Fibroblast of upper back skin (primary cell): ENCODE data around the gene HP.
"Not testable (repeated sequence)": the region's sequence is repeated elsewhere in the genome, so short reads cannot be mapped to it uniquely, and the experiment has no call there.

Experiments used
- DNase-seq: peaks from one replicate; pipeline ENCODE4 v3.0.0-alpha.2; 2013

The HP gene

DNA sequence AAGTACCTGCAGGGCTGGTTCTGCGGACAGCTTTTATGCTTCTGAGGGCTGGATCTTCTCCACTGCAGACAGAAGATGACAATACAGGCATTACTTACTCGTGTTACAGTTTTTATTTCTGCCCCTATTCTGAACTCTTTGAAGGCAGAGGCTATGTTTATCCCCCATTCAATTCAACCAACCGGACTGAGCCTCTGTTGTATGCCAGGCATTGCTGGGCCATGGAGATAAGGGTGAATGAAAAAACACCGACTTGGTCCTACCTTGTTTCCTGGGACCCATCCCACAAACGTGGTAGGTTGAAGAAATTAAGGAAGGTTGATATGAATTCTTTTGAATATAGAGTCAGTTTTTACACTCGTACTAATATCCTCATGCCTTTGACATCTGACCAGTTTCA is 10.0 kb upstream of the HP start:
- DNase-seq, result no peak

DNA sequence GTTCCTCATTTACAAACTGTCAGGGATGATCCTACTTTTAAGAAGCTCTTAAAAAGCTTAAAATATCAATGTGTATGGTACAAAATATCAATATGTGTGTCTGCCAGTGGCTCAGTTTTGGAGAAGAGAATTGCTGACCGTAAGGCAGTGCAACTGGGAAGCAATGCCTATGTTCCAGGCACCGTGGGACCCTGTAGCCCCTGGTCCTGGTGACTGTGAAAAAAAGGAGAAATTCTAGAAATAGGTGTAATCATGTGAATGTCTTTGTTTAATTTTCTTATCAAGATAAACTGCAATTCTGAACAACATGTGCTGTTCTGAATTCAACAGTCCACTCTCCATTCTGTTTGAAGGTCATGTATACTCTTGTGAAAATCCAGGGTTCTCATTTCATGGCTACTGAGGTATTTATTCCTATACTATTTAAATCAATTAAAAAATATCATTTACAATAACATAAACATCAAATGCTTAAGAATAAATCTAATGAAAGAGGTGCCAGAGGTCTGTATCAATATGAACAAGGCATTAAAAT is 9.4 kb upstream of the HP start:
- no peak for DNase-seq

DNA sequence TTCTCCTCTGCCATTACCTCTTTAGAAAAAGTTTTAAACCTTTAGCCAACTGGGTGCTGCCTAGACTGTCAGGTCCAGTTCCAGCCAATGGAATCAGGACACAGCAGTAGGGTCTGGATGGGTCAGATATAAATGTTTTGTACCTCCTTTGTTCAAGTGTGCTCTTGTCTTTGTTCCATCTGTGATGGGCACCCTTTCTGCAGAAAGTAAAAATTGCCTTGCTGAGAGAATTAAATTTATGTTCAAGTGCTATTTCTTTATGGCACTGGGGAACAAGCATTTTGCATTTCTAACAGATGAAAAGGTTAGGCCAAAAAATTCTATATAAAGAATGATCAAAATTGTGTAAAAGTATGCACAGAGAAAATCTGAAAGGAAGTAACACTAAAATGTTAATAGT is 5.2 kb upstream of the HP start:
- DNase-seq, result no peak

DNA sequence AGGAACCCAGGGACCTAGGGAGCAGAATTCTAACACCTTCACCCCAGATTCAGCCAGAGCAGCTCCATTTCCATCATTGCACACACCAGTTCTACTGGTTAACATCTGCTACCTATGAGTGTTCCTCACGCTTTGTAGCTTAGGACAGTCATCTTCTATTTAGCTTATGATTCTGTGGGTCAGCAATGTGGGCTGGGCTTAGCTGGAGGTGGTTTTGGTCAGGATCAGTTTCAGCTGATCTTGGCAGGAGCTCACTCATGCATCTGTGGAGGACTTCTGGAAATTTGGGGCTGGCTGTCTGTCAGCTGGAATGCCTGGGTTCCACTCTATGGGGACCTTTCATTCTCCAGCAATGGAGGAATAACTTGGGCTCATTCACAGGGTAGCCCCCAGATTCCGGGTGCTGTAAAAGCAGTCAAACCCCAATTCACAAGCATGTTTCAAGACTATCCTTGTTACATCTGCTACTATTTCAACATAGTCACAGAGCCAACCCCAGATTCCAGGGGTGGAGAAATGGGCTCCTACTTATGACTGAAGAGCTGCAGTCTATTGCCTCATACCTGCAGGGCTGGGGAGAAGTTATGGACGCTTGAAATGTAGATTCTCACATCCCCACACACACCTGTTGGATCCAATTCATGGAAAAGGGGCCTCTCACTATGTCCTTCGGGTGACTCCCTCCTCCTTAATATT is 3.4 kb upstream of the HP start:
- DNase-seq, result no peak

DNA sequence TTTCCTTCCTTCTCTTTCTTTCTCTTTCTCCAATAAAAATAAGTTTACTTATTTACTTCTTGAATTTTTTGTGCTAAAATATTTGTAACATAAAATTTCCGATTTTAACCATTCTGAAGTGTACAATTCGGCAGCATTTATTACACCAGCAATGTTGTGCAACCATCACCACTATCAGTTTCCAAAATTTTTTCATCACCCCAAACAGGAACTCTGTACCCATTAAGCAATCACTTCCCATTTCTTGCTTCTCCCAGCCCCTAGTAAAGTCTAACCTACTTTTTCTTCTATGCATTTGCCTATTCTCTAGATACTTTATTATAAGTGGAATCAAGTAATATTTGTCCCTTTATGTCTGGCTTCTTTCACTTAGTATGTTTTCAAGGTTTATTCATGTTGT is 2.5 kb upstream of the HP start:
- DNase-seq, result no peak

DNA sequence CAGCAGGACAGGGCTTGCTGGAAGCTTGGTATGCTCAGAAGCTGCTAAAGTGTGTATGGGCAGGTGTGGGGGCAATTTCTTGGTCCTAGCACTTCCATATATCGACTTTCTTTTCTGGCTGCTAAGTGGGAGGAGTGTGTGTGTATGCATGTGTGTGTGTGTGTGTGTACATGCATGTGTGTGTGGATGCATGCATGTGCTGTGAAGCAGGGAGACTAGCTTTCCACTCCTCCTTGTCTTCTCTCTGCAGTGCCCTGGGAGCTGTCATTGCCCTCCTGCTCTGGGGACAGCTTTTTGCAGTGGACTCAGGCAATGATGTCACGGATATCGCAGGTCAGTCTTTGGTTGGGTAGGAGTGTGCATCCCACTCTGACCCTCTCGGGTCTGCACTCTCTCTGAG is 1.6 kb downstream of the HP start:
- DNase-seq, result no peak

DNA sequence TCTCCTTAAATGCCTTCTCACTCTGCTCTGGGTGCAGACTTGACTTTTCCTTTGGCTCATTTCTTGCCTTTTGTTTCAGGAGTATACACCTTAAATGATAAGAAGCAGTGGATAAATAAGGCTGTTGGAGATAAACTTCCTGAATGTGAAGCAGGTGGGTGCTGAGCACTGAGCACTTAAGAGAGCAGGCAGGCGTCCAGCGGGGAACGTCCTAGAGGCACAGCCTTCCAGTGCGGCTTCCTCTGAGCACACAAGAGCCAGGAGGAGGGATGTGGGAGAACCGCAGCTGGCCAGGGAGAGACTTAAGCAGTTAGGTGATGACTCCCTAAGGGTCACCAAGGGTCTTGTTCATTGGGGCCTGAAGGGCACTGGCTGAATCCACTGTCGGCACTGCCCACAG is 3.0 kb downstream of the HP start:
- DNase-seq, result not testable (repeated sequence)

DNA sequence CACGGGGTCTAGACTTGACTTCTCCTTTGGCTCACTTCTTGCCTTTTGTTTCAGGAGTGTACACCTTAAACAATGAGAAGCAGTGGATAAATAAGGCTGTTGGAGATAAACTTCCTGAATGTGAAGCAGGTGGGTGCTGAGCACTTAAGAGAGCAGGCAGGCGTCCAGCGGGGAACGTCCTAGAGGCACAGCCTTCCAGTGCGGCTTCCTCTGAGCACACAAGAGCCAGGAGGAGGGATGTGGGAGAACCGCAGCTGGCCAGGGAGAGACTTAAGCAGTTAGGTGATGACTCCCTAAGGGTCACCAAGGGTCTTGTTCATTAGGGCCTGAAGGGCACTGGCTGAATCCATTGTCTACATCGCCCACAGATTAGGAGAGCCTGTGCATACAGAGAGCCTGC is 4.8 kb downstream of the HP start:
- DNase-seq, result not testable (repeated sequence)

DNA sequence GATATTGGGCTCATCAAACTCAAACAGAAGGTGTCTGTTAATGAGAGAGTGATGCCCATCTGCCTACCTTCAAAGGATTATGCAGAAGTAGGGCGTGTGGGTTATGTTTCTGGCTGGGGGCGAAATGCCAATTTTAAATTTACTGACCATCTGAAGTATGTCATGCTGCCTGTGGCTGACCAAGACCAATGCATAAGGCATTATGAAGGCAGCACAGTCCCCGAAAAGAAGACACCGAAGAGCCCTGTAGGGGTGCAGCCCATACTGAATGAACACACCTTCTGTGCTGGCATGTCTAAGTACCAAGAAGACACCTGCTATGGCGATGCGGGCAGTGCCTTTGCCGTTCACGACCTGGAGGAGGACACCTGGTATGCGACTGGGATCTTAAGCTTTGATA is 6.1 kb downstream of the HP start:
- DNase-seq, result no peak

DNA sequence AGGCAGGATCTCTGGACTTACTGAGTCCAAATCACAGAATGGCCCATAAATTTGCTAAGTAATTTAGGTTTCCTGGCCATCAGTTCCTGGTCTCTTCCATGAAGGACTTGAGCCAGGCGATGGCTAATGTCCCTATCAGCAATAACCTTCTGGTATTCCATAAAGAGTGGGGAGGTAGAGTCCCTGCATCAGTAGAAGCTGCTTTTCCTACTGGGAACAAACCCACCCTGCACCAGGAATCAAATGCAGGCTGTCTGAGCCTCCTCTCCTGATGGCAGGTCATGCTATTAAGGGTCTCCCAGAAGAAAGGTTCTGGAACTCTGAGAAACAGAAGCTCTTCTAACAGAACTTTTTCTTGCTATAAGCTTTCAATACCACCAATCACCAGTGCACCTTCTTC is 7.3 kb downstream of the HP start:
- DNase-seq, result no peak

DNA sequence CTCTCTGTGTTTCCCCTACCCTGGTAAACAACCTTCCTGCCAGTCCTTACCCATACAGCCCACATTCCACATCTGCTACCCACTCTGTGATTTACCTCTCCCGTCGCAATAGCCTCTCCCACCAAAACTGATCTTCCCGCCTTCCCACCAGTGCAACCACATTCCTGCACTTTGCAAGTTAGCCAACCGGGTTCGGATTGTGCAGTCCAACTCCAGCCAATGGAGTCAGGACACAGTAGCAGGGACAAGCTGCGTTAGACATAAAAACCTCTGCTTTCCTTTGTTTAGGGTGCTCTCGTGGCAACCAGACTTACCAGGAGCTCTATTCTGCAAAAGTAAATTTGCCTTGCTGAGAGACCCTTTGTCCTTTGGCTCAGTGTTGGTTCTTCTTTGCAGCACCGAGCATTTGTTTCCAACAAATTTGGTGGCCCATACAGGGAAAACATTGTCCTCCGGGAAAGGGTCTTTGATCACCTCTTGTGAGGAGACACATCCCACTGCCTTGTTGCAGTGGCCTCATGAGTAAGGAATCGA is 10.1 kb downstream of the HP start:
- no peak for DNase-seq

DNA sequence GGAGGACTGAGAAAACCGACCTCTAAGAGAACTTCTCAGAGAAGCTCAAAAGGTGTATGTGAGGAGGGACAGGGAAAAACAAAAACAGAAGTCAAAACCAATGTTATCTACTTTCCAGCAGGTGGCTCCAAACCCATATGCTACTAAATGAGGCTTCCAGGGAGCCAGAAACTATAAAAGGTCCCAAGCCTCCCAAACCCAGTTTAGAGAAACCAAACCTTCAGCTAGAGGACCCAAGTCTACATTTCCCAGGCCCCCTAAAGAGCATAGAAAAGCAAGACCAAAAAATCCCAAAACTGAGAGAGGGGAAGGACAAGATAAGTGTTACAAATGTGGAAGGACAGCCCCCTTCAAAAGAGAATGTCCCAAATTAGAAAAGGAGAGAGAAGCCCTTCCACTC is 12.4 kb downstream of the HP start:
- DNase-seq, result peak; percentile 34

DNA sequence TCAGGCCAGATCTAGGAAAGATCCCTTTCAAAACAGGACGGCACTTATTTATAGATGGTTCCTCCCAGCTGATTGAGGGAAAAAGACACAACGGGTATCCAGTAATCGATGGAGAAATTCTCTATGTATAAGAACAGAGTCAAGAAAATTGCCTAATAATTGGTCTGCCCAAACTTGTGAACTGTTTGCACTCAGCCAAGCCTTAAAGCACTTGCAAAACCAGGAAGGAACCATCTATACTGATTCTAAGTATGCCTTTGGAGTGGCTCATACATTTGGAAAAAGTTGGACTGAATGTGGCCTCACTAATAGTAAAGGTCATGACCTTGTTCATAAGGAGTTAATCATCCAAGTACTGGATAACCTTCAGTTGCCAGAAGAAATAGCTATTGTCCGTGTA is 14.6 kb downstream of the HP start:
- no peak for DNase-seq

DNA sequence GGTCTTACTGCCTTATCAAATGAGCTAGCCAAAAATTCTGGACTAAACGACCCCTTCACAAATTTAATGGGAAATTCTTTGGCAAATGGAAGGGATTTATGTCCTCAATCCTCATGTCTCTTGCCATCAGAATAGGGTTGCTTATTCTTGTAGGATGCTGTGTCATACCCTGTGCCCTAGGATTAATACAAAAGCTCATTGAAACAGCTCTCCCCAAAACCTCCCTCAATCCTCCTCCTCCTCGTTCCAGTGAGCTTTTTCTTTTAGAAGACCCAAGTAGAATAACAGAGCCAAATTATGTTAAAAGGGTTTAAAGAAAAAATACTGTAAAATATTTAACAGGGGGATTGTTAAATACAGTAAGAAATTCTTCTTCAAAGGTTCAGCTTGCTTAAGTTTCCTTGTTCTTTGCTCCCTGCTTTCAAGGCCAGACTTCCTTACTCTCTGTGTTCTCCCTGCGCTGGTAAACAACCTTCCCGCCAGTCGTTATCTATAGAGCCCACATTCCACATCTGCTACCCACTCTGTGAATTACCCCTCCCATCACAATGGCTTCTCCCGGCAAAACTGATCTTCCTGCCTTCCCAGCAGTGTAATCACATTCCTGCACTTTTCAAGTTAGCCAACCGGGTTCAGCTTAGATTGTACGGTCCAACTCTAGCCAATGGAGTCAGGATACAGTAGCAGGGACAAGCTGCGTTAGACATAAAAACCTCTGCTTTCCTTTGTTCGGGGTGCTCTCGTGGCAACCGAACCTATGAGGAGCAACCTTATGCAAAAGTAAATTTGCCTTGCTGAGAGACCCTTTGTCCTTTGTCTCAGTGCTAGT is 18.4 kb downstream of the HP start:
- DNase-seq, result peak; percentile 7

DNA sequence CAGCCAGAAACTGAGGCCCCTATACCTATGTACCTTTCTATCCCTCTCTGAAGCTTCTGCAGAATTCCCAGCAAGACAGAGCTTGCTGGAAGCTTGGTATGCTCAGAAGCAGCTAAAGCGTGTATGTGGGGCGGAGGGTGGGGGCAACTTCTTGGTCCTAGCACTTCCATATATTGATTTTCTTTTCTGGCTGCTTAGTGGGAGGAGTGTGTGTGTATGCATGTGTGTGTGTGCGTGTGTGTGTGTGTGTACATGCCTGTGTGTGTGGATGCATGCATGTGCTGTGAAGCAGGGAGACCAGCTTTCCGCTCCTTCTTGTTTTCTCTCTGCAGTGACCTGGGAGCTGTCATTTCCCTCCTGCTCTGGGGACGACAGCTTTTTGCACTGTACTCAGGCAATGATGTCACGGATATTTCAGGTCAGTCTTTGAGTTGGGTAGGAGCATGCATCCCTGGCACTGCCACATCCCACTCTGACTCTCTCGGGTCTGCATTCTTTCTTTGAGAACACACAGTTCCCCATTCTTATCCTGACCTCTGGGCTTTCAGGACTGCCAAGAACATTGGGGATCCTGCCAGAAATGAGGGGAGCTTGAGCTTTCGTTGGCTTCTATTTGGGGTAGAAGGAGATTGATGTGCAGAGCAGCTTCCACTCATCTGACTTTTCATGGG is 19.4 kb downstream of the HP start:
- DNase-seq, result no peak

DNA sequence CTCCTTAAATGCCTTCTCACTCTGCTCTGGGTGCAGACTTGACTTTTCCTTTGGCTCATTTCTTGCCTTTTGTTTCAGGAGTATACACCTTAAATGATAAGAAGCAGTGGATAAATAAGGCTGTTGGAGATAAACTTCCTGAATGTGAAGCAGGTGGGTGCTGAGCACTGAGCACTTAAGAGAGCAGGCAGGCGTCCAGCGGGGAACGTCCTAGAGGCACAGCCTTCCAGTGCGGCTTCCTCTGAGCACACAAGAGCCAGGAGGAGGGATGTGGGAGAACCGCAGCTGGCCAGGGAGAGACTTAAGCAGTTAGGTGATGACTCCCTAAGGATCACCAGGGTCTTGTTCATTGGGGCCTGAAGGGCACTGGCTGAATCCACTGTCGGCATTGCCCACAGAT is 20.8 kb downstream of the HP start:
- DNase-seq, result not testable (repeated sequence)

DNA sequence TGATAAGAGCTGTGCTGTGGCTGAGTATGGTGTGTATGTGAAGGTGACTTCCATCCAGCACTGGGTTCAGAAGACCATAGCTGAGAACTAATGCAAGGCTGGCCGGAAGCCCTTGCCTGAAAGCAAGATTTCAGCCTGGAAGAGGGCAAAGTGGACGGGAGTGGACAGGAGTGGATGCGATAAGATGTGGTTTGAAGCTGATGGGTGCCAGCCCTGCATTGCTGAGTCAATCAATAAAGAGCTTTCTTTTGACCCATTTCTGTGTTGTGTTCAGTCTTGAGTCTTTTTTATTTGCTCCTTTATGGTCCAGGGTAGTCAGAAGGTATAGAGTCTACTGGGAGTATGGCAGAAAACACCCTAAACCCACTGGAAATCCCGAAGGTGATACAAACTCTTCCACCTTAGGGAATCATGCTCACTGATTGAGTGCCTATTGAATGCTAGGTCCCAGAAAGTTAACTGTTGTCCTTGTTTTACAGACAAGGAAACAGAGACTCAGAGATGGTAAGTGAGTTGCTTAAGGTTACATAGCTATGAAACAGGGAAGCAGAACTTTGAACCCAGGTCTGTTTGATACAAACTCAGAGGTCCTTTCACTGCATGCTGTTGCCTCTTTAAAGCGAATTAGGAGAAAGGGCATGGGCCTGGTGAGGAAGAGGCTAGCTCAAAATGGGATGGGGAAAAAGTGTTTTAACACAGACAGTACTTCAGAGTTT is 22.8 kb downstream of the HP start:
- not testable (repeated sequence) for DNase-seq

DNA sequence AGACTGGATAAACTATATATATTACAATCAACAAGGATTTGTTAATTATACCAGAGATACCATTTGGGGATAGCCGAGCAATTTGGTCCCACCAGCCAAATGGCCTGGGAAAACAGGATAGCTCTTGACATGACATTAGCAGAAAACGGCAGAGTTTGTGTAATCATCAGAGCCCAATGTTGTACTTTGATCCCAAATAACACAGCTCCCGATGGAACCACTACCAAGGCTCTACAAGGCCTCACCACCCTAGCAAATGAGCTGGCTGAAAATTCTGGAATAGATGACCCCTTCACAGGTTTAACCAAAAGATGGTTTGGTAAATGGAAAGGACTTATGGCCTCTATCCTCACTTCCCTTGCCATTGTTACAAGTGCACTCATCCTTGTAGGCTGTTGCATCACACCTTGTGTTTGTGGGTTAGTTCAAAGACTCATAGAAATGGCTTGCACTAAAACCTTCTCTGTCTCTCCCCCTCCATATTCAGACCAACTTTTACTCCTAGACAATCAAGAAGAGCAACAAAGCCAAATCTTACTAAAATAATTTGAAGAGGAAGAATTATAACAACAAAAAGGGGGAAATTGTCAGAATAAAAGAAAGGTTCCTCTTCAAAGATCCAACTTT is 29.6 kb downstream of the HP start:
- no peak for DNase-seq

DNA sequence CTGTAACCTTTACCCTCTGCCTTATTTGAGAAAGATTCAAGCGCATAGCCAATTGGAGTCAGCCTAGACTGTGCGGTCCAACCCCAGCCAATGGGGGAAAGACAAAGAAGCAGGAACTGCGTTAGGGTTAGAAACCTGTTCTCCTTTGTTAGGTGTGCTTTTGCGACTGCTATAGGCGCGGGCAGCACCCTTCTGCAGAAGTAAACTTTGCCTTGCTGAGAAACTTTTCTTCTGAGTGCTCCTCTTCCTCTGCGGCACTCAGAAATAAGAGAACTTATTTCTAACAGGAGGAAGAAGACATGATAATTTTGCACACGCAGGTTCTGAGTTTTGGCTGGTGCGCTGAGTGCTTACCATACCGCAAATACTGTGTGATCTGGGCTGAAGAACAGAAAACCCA is 30.1 kb downstream of the HP start:
- DNase-seq, result no peak

DNA sequence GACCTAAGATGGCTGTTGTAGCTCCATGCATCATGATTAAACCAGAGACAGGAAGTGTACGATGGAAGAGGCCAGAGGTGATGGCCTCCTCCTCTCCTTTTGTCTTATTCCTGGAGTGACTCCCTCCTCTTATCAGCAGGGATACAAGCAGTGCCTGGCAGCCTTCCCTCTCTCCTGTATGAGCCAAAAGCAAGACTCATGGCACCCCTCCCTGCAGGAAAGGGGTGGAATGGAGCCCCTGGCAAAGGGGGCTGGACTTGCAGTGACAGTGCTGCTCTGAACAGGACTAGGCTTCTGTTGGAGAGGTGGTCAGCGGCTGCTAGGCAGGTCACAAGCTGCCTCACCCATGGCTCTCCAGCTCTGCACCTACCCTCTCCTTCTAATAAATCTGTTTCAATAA is 30.7 kb downstream of the HP start:
- no peak for DNase-seq

DNA sequence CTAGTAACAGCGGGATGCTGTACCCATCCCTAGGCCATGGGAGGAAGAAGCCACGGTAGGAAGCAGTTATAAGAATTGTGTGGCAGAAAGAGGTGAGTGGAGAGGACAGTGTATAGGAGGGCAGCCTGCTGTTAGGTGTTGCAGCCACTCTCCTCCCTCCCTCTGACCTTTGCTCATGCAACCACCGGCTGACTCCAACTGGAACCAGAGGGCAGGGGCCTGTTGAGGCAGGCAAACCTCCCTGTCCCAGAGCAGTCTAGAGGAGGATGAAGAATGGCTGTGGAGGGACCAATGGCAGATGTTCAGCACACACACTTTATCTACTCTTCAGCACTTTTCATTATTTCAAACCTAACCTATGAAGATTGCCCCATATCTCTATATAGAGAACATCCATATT is 36.9 kb downstream of the HP start:
- DNase-seq, result no peak

DNA sequence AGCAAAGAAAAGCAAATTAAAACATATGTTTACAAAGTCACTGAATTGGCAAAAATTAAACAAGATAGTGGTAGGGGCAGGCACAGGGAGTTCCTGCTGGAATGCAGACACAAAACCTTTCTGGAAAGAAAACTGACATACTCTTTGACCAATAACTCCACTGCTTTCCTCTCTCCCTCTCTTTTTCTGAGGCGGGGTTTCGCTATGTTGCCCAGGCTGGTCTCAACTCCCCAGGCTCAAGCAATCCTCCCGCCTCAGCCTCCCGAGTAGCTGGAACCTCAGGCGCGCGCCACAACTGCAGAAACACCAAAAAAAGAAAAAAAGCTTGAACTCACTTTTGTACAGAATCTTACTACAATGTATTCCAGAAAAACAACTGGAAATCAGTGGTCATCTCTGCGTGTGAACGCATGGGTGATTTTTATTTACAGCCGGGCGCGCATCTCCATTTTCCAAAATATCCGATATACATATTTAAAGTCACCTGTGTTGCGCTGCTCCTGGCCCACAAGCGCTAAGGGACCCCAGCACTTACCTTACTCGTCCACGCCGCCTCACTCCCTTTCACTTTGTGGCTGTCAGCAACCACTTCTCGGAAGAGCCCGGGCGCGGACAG is 38.6 kb downstream of the HP start:
- DNase-seq, result peak; percentile 46
